ENCODE data around the gene INTS11.
"Not testable (repeated sequence)": the region's sequence is repeated elsewhere in the genome, so short reads cannot be mapped to it uniquely, and the experiment has no call there.

The INTS11 gene

DNA sequence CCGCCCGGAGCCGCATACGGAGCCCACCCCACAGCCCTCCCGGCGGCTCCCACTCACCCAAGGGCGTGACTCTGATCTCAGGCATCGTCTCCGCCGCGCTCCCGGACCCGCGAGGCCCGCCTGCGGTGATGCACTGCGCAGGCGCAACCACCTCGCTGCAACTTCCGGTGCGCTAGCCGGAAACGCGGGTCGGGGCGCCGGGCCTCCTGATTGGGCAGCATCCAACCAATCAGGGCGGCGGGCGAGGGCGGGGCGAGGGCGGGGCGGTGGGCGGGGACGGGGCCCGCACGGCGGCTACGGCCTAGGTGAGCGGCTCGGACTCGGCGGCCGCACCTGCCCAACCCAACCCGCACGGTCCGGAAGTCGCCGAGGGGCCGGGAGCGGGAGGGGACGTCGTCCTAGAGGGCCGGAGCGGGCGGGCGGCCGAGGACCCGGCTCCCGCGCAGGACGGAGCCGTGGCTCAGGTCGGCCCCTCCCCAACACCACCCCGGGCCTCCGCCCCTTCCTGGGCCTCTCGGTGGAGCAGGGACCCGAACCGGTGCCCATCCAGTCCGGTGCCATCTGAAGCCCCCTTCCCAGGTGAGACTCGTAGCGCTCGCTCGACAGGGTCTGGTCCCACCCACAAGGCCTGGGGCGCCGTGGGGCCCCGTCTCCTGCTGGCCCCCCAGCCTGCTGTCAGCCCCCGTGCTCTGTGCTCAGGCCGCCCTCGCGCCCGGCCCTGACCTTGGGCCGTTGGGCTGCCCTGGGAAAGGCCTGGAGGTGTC is at the start of gene INTS11, which contains the start of gene CPTP:
Gene INTS11 (minus strand): TSS at position 137 of the 764 bp plus-strand sequence. CDS start 52 bp downstream, at position 85.
Gene CPTP (plus strand): TSS at position 279 of the 764 bp plus-strand sequence. CDS start 2,109 bp downstream, outside the sequence.
- DNase-seq = peak; percentile 79 to 85

DNA sequence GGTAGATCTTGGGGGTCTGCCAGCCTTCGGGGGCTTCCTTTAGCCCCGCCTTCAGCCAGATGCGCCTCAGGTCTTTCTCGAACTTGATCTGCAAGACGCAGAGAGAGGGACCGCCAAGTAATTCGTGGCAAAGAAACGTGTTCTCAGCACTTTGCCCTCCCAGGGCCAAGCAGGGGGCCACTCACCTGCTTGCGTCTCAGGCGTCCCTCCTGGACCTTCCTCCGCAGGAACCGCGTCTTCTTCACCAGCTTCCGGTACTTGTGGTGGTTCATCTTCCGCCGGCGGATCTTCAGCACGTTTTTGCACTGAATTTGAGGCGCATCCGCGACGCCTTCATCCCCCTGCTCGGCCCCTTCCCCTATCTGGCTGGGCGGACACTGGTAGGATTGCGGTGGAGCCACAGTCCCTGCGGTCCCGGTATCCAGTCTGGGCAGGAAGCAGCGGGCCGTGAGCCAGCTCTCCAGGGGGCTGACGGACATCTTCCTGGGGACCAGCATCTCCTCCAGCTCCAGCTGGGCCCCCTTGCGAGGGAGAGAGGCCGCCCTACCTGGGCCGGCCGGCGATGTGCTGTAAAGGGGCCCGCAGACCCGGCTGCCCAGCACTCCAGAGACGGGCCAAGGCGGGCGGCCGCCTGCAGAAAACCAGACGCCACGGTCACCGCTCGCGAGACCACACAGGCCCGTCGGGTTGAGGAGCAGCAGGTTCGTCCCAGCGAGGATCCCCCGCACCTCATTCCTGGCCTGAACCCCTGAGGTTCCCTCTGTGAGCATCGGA is 49.5 kb upstream of the INTS11 start:
- no peak for DNase-seq

DNA sequence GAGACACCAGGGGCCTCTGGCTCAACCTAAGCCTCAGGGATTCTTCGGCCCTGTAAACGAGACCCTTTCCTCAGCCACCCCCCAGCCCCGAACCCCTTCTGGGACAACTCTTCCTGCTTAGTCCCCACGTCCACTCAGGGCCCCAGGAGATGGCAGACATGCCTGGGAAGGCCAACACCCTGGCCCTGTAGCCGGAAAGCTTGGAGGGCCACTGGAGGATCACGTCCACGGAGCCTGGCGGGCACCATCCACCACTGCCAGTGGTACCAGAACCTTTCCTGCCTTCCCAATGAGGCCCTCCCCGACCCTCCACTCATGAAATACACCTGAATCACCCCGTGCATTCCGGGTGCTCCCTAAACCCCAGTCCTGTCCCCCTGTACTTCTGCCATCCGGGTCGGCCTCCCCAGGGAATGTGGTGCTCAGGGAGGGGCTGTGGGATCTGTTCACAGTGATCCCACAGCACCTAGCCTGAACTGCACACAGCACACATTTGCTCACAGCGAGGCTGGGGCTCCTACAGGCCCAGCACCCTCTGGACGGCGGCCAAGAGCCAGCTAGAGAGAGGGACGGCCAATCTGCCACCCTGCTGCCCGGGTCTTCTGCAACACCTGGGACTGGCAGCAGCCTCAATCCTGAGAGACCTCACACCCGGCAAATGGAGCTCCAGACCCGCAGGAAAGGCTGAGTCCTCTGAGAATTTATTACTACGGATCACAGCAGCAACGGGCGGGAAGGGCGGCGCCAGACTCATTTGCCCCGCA is 48.8 kb upstream of the INTS11 start:
- DNase-seq = no peak

DNA sequence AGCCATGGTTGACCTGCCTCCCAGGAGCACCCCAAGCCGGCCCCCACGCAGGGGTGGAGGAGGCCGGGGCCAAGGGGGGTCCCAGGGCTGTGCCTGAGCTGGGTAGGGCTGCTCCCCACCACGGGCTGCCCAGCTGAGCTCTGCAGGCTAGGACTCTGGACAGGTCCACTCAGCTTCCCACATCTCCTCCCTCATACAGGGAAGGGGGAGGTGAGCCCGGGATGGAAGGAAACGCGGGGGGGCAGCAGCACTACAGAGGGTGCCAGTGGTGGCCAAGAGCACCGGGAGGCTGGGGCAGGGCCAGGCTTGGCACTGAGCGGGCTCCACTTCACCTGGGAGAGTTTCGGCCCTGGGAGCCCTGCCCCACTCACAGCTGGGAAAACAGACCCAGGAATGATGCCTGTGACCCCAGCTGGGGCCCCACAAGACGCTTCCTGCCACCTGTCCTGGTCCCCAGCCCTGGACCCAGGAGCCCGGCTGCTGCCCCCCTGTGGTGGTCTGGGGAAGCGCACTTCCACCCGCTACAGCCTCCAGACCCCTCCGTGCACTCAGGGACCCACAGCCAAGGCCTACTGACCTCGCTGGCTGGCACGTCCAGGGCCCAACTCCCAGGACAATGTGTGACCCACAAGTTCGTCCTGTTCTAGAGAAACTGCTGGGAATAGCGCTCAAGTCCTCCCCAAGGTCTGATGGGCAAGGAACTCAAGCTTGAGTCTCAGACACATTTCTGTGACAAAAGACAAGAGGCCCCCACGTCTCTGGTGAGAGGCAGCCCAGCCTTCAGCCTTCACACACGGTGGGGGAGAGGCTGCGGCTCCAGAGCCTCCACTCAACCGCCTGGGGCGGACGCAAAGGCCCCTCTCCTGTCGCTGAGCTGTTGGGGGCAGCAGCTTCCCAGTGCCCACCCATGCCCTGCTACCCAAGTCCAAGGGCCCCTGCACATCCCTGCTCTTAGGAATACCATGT is 47.6 kb upstream of the INTS11 start:
- peak; percentile 50 to 76 for DNase-seq

DNA sequence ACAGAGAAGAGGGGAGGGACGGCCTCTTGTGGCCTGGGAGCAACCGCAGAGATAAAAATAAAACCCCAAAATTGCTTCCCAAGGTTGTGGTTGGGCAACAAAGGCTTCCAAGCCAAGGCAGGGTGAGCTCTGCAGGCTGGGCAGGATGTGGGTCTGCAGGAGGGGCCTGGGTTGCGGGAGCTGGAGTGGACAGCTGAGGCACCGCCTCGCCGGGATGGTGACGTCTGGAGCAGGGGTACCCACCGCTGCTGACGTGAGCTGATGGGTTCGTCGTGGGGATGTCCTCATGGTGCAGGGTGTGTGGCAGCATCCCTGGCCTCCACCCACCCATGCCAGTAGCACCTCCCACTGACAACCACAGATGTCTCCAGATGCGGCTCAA is 46.9 kb upstream of the INTS11 start:
- no peak for DNase-seq

DNA sequence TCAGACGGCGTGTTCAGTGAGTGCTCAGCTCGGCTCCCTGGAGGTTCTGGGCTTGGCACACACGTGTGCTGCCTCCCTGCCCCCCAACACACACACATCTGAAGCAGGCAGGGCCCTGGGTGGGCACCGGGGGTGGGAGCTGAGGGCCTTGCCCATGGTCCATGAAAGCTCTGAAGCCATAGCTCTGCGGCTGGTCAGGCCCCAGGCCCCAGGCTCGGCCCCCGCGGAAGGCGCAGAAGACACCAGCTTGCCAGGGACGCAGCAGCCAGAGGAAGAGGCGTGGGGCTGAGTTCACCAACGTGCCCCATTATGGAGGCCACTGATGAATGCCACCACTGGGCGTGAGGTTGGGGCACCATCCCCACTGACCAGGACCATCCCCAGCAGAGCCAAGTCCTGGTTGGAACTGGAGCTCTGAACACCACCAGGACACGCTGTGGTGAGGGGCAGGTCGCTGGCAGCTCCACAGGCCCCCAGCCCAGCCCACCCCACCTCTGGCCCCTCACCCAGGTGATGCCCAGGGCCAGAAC is 46.4 kb upstream of the INTS11 start:
- no peak for DNase-seq

DNA sequence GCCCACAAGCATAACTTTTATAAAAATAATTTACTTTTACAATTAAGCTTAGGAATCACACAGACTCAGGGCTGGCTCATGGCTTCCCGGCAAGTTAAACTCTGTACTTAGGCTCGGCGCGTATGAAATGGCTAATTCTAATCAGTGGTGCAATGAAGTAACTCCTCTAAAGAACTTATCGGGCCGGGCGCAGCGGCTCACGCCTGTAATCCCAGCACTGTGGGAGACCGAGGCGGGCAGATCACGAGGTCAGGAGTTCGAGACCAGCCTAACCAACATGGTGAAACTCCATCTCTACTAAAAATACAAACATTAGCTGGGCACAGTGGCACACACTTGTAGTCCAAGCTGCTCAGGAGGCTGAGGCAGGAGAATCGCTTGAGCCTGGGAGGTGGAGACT is 45.6 kb upstream of the INTS11 start:
- not testable (repeated sequence) for DNase-seq

DNA sequence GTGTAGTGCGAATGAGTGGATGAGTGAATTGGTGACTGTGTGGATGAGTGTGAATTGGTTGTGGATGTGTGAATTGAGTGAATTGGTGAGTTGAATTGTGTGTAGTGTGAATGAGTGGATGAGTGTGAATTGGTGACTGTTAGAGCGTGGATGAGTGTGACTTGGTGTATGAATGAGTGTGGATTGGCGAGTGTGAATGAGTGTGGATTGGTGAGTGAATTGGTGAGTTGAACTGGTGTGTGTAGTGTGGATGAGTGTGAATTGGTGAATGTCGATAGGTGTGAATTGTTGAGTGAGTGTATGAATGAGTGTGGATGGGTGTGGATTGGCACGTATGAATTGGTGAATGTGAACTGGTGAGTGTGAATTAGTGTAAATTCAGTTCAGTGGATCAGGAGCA is 42.9 kb upstream of the INTS11 start:
- no peak for DNase-seq

DNA sequence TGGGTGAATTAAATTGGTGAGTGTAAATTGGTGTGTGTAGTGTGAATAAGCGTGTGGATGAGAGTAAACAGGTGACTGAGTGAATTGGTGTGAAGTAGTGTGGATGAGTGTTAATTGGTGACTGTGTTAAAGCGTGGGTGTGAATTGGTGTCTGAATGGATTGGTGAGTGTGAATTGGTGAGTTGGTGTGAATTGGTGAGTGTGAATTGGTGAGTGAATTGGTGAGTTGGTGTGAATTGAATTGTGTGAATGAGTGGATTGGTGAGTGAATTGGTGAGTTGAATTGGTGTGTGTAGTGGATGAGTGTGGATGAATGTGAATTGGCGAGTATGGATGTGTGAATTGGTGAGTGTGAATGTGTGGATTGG is 42.2 kb upstream of the INTS11 start:
- DNase-seq = no peak

DNA sequence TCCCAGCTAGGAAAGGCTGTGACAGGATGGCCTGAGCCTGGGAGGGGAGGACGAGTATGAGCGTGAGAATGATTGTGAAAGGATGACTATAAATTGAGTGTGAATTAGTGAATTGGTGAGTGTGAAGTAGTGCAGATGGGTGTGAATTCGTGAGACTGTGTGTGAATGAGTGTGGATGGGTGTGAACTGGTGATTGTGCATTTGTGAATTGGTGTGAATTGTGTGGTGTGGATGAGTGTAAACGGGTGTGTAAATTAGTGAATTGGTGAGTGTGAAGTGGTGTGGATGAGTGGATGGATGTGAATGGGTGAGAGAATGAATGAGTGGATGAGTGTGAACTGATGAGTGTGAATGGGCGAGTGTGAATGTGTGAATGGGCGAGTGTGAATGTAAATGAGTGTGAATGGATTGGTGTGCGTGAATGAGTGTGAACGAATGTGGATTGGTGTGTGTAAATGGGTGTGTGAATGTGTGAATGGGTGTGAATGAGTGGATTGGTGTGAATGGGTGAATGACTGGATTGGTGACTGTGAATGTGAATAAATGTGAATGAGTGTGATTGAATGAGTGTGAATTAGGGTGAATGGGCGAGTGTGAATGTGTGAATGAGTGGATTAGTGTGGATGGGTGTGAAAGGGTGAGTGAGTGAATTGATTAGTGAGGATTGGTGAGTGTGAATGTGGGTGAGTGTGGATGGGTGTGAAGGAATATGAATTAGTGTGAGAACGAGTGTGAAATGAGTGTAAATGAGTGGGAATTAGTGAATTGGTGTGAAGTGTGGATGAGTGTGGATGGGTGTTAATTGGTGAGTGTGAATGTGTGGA is 41.6 kb upstream of the INTS11 start:
- DNase-seq = no peak

DNA sequence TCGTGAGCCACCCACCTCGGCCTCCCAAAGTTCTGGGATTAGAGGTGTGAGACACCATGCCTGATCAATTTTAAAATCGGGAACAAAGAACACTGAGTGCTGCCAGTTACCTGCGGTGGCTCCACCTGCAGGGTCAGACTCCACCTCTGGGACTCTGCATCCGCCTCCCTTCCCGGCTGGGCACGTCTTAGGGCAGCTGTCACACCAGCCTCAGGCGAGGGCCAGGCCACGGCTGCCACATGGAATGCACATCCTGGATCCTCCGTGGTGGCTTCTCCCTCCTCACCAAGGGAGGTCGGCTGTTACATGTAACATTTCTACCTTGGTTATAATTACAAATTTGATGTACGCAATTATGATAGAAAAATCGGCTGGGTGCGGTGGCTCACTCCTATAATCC is 39.8 kb upstream of the INTS11 start:
- no peak for DNase-seq

DNA sequence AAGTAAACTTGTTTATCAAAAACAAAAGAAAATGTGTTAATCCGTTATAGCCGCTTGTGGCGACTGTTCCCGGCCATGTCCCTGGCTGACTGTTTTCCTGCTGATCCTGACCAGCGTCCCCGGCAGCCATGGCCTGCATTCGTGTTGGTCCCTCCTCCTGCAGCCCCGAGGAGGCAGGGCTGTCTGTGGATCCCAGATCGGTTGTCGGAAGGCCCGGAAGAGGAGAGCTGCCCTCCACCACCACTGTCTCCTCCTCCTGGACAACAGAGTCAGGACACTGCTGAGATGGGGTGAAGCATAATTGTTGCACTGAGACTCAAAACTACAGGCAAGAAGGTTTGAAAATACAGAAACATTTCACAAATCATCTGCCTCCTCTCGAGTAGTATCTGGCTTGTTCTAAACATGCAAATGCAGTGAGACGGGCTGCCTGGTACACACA is 37.5 kb upstream of the INTS11 start:
- DNase-seq = no peak

DNA sequence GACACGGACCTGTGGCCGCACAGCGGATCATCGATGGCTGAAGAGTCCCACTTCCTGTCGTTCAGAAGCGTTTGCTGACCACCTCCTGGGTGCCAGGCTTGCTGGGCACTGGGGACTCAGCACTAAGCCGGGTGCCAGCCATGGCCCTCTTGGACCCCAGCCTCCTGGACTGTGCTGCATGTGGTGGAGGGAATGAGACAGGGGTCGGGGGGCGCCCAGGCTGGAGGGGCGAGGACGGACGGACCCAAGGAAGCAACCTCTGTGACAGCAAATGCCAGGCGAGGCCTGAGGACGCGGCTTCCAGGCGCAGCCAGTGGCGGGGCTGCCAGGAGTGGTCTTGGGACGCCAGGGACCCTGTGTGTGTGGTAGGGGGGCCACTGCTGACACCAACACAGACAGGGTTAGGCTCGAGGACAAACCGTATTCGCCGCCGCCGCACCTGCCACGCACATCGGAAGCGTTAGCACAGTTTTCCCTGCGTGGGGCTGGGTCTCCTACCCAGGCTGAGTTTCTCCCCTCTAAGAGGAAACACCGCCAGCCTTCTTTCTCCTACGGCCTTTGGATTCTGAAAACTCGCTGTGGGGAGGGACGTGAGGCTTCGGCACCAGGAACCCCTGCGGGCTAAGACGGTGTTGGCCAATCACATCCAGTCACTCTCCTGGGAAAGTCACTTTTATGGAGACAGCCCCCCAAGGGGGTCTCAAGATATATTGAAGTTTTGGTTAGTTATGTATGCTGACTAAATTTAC is 36.9 kb upstream of the INTS11 start:
- no peak for DNase-seq

DNA sequence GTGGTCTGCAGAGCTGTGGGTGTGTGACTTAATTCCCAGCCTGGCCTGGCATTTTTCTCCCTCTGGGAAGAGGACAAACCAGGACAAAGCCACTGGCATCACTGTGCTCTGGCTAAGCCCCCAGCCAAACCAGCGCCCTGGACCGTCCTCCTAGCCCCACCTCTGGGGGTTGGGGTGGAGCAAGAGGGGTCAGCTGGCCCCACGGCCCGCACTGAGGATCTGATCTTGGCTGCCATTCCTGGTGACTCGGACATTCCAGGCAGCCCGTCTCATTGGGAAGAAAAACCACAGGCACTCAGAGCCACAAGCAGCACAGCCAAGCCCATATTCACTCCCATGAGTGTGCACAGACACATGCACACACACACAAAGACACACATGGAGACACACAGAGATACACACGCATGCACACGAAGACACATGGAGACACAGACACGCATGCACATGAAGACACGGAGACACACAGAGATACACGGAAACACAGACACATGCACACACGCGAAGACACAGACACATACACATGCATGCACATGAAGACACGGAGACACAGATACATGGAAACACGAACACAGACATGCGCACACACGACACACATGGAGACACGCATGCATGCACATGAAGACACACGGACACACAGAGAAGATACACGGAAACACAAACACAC is 36.2 kb upstream of the INTS11 start:
- no peak for DNase-seq

DNA sequence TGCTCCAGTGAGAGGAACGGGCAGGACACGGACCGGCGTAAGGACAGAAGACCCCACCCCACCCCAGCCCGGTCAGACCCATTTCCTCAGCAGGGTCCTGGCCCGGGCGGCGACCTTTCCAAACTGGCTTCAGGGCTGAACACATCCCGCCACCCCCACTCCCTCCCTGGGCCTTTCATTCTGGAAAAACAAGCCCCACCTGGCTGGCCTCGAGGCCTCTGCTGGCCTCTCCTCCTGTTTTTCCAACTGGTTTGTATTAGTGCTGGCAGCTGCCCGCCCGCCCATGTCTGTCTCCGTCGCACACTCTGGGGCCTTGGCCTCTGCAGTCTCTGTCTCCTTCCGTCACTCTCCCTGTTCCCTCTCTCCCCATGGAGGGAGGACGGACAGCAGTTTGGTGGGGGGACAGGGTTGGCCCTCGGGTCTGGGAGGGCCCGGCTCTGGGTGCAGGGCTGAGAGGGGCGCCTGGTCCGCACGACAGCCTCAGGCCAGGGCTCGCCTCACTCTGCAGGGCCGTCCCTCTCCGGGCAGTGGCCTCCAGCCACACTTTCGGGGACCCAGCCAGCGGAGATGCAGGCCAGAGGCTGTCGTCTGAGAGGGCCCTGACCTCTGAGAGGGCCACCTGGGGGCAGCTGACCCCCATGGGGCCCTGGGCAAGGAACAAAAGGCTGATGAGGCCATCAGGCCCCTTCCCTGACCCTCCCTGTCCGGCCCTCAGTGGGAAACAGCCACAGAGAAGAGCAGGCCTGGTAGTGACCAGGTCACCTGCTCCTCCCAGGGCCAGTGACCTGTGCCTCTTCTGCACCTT is 35.4 kb upstream of the INTS11 start:
- no peak for DNase-seq

DNA sequence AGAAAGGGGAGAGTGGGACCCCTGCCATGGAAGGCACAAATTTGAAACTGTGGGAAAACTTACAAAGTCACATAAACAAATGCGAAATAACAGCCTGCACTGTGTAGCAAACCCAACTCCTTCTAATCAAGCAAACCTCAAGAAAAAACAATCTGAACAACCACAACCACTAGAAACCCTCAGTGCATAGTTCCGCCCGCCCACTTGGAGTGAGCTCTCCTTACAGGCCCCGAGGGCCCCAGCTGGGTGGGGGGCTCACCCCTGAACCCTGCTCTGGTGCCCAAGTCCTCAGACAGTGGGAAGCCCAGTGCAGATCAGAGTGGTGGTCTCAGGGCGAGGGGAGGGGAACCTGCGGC is 34.8 kb upstream of the INTS11 start:
- DNase-seq = no peak

DNA sequence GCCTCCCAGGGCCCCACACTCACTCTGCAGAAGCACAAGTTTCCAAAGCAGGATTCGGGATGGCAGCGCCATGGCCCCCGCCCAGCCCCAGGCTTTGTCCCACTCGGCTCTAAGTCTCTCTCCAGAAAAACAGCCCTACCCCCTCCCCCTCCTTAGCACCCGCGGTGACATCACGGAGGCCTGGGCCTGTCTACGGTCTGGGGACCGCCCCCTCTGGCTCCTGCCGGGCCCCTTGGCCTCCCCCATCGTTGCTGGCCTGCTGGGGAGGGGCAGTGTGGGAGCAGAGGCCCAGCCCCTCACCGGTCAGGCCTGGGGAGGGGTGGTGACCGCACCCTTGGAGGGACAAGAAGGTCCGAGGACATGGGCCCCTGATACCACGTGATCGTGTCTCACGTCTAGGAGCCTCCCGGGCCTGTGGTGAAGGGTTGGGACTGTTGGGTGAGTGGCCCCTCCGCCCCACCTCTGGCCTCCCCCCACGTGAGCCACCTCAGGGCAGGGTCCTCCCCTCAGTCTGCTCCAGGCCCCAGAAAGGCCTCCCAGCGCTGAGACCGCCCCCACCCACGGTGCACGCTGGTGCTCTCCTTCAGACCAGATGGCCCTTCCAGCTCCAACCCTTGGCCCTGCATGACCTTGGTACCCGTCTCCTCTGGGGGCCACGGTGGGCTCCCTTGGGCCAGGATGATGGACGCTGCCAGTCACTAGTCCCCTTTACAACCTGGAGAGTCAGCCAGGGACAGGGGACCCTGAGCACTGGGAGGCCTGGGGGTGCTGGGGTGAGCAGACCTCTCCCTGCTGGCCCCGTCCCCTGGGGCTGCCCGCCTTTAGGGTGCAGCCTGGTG is 34.2 kb upstream of the INTS11 start, which contains the start of gene MXRA8:
Gene MXRA8 (minus strand): TSS at position 123 of the 839 bp plus-strand sequence. CDS start 51 bp downstream, at position 72.
- DNase-seq = no peak

Data from SHP77 (cell line).